HG03159 (cell line): ENCODE results near the gene PARD3B.

ENCODE experiments used
- ATAC-seq: cut with Tn5 transposase; IDR thresholded peaks from one replicate; pipeline ENCODE4 v1.9.1; 2021; ENCODE audit warnings: mild to moderate bottlenecking, moderate library complexity; ENCODE audit not compliant: unreplicated experiment

The PARD3B gene

GRCh38 chr2:205427112-205427511 is 881.8 kb downstream of the PARD3B start:
- no peak for ATAC-seq

- ATAC-seq: no peak
These were observed 883.5 kb downstream of the PARD3B start for GRCh38 chr2:205428811-205429210.

- ATAC-seq: no peak
These were observed 890.7 kb downstream of the PARD3B start for GRCh38 chr2:205435970-205436369.

- no peak for ATAC-seq
These were observed 893.0 kb downstream of the PARD3B start for GRCh38 chr2:205438241-205438640.

GRCh38 chr2:205439621-205440020 is 894.3 kb downstream of the PARD3B start:
- no peak for ATAC-seq

GRCh38 chr2:205441524-205441923 is 896.2 kb downstream of the PARD3B start:
- no peak for ATAC-seq

GRCh38 chr2:205448189-205448588 is 902.9 kb downstream of the PARD3B start:
- ATAC-seq: no peak

- ATAC-seq: no peak
These were observed 906.7 kb downstream of the PARD3B start for GRCh38 chr2:205451901-205452512.

GRCh38 chr2:205453202-205453601 is 907.9 kb downstream of the PARD3B start:
- ATAC-seq: no peak

- no peak for ATAC-seq
These were observed 911.4 kb downstream of the PARD3B start for GRCh38 chr2:205456682-205457081.

GRCh38 chr2:205460217-205460616 is 914.9 kb downstream of the PARD3B start:
- ATAC-seq: no peak

- ATAC-seq: no peak
These were observed 915.9 kb downstream of the PARD3B start for GRCh38 chr2:205461169-205461568.

- ATAC-seq: no peak
These were observed 916.7 kb downstream of the PARD3B start for GRCh38 chr2:205461678-205462665.

GRCh38 chr2:205462681-205463345 is 917.5 kb downstream of the PARD3B start:
- ATAC-seq: no peak

- no peak for ATAC-seq
These were observed 918.3 kb downstream of the PARD3B start for GRCh38 chr2:205463466-205464025.

- ATAC-seq: no peak
These were observed 919.4 kb downstream of the PARD3B start for GRCh38 chr2:205464681-205465080.

- ATAC-seq: no peak
These were observed 920.5 kb downstream of the PARD3B start for GRCh38 chr2:205465791-205466190.

GRCh38 chr2:205471776-205472175 is 926.5 kb downstream of the PARD3B start:
- no peak for ATAC-seq

GRCh38 chr2:205473791-205474190 is 928.5 kb downstream of the PARD3B start:
- no peak for ATAC-seq

- ATAC-seq: no peak
These were observed 929.6 kb downstream of the PARD3B start for GRCh38 chr2:205474741-205475415.

GRCh38 chr2:205475416-205475768 is 930.1 kb downstream of the PARD3B start:
- ATAC-seq: no peak
